NOMO-1 (cell line): ENCODE data around the gene FOXA2.

ENCODE experiments used
- DNase-seq, 2 experiments: peaks; one replicate each; lab custom pipeline; 2025; ENCODE audit not compliant: unreplicated experiment in 2 of 2; lab: John Stamatoyannopoulos, UW

The FOXA2 gene

DNA sequence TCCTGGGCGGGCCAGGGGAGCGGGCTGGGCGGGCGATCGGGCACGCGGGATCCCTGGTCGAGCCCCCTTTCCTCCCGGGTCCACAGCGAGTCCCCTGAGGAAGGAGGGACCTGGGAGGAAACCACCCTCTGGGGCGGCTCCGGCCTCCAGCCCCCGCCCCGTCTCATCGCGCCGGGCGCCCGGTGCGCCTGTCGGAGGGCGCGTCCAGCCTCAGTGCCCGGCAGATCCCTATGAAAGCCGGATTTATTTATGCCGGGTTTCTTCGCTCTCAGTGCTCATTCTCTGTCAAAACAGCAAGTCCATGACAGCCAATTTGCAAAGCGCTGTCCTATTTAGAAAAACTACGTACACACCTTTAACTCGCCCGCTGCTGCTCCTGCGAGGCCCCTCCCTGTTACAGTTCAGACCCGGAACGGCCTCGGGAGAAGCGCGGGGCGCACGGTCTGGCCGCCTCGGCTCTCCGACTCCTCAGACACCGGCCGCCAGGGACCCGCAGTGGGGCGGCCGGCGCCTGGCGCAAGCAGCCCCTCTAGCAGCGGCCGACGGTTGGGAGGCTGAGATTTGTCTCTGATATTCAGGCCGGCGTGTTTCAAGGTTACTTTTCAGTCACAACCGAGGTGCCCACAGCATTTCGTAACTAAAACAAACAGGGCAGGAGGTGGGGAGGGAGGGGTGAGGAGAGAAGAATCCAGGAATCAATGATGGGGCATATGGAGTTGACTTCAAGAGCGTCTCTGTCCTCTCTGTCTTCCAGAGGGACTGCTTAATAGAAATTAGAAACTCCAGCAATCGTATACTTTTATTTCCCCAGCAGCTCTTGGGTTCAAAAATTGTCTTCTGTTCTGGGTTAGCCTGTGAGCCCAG lies 782 bp upstream of the FOXA2 start:
- no peak for DNase-seq

DNA sequence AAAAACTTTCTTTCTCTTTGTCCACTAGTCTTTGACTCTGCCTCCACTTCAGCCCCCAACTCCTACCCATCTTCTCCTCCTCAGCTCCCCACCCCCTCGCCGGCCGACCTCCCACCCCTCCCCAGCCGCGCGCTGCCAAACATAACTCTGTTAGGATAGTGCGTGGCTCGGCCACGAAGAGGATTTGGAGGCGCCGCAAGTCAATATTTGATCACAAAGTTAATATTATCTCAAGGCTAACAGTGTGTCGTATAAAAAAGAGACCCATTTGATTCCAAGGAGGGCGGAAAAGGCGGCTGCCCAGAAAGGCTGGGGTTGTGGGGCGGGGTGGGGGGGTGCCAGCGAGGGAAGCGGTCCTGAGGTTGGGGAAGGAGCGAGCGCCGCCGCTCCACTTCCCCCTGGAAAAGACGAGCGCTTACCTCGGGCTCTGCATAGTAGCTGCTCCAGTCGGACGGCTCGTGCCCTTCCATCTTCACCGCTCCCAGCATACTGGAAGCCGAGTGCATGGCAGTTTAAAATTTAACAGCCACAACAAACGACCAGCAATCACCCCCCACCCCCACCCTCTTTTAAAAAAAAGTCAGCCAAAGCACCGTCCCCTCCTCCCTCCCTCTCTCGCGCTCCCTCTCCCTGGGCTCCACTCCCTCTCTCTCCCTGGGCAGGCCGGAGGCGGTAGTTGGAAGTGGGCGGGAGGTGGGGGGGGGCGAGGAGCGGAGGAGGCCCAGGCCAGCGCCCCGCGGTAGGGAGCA lies 425 bp downstream of the FOXA2 start:
- DNase-seq = no peak

DNA sequence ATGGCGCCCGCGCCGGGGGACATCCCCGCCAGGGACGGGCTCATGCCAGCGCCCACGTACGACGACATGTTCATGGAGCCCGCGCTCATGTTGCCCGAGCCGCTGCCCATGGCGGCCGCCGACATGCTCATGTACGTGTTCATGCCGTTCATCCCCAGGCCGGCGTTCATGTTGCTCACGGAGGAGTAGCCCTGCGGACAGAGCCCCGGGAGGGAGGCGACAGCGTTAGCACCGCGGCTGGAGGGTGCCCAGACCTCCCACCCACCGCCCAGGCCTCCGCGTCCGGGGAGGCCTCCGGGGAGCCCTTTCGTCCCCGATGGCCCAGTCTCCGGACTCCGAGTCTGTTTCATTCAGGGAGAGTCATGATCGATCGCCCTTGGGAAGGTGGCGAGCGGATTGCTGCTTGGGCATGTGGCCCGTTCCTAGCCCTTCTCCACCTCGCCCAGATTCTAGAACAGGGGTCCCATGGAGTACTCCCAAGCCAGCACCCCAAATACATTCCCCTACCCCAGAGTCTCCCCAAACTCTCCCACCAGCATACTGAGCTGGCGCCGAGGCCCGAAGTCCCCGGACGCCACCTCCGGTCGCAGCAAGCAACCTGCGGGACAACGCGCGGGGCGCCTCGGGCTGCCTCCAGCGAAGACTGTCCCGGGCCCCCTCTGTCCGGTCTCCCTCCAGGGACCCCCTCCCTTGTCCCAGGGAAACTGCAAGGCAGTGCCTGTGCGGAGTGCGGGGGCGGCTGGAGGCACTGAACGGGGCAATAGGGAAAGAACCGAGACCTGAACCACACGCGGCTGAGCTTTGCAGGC lies 1.2 kb downstream of the FOXA2 start:
- no peak for DNase-seq

DNA sequence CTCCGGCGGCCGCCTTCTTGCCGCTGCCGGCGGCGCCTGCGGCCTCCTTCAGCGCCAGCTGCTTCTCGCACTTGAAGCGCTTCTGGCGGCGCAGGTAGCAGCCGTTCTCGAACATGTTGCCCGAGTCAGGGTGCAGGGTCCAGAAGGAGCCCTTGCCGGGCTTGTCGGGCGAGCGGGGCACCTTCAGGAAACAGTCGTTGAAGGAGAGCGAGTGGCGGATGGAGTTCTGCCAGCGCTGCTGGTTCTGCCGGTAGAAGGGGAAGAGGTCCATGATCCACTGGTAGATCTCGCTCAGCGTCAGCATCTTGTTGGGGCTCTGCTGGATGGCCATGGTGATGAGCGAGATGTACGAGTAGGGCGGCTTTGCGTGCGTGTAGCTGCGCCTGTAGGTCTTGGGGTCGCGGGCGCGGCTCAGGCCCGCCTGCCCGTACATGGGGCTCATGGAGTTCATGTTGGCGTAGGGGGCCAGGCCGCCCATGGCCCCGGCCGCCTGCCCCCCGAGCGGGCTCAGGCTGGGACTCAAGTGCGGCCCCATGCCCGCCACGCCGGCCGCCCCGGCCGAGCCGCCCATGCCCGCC lies 1.9 kb downstream of the FOXA2 start:
- DNase-seq = no peak

DNA sequence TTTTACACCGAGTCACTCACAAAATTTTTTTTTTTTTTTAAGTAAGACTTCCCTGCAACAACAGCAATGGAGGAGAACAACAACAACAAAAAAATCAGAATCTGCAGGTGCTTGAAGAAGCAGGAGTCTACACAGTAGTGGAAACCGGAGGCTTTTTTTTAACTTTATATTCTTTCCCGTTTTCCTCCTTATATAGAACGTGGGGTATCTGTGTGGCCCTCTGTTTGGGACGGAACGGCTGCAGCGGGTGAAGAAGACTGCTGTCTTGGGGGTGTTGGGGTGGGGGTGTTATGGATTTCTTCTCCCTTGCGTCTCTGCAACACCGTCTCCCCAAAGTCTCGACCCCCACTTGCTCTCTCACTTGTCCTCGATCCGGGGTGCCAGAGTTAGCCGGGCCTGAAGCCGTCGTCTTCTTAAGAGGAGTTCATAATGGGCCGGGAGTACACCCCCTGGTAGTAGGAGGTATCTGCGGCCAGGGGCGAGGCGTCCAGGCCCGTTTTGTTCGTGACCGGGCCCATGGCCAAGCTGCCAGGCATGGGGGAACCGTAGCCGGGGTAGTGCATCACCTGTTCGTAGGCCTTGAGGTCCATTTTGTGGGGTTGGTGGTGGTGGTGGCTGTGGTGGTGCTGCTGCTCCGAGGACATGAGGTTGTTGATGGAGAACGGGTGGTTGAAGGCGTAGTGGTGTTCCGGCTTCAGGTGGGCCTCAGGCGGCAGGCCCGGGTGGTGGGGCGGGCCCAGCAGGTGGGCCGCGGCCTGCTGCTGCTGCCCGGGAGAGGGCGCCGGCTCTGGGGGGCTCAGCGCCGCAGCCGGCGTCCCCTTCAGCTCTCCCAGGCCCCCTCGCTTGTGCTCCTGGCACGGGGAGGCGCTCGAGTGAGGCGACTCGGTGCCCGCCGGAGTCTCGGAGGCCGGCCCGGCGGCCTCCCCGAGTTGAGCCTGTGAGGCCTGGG lies 2.7 kb downstream of the FOXA2 start:
- DNase-seq = no peak

DNA sequence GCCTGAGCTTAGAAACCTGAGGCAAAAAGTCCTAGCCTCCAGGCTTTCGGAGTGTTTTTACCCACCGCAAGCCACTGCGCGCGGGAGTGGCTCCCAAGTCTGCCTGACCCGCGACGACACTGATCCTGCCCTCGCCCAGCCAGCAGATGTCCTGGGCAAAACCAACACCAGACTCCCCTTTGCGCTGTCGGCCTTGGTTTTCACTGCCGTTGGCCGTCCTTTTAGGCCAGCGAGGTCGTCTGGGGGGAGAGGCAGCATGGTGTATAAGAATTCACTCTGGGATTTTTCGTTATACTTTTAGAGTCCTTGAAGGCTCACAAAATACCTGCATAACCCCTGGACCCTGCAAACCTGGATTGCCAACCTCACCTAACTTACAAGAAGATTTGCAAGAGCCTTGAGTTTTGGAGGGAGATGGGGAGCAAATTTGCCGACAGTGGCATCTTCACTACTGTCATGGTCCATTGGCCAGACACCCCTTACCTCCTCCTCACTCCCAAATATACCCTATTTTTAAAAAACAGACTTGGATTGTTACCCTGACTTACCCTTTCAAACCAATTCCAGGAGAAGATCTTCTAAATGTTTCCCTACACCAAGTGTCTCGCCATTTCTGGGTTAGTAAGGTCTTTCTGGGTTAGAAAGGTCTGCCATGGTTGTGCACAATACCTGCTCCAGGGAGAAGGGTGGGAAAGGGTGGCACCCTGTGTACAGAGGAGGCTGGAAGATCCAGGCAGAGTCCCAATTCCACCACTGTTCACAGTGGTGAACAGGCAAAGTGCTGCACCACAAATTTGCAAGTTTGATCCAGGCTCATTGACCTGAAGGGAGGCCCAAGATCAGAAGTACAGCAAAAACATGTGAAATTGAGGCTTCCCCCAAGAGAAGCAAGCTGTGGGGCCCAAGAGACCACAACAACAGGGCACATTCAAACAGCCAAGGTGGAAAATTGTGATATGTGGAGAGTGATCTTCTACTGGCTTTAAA lies 4.4 kb downstream of the FOXA2 start:
- no peak for DNase-seq

DNA sequence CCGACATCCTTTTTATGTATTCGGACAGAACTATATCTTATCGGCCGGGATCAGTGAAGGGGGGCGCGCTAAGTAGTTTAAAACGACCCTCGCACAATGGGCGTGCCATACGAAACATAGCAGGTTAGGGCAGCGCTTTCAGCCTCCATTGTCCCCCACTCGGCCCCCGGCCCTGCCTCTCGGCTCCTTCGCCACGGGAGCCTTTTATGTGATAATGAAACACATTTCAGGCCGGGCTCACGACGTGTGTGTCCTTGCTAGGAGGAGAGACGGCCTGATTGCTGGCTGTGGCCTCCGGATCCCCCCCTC lies 5.3 kb downstream of the FOXA2 start:
- no peak for DNase-seq

DNA sequence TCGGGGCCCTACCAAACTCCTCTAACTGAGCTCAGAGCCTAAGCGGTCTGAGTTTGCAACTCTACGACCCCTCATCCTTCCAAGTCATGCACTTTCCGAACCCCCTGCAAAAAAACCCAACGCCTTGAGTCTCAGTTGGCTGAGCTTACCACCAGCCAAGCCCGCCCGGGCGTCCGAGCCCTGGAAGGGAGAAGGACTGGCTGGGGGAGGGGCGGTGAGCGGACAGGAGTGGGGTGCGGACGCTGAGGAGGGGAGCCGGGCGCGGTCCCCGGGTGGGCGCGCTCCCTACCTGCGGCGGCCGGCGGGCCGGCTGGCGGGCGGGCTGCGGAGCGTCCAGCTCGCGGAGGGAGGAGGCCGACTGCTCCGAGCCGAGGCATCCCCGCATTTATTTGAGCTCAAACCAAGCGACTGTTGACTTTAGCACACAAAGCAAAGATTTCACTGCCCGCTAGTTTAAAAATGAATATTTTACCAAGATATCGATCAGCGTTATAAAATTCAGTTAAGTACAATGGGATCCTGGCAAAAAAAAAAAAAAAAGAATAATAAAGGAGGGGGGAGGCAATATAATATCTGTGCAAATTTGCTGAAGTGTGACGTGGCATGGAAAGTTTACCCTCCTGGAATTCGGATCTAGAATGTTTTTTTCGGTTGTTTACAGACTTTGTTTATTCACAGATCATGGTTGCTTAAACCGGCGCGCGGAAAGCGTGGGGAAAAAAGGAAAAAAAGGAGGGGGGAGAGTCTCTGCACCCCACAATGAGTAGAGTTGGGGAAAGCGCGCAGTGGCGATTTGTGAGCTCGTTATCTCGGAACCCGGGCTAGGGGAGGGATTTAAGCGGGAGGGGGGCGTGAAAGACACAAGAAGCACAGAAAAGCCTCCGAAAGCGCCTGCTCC lies 5.9 kb downstream of the FOXA2 start:
- DNase-seq = no peak

DNA sequence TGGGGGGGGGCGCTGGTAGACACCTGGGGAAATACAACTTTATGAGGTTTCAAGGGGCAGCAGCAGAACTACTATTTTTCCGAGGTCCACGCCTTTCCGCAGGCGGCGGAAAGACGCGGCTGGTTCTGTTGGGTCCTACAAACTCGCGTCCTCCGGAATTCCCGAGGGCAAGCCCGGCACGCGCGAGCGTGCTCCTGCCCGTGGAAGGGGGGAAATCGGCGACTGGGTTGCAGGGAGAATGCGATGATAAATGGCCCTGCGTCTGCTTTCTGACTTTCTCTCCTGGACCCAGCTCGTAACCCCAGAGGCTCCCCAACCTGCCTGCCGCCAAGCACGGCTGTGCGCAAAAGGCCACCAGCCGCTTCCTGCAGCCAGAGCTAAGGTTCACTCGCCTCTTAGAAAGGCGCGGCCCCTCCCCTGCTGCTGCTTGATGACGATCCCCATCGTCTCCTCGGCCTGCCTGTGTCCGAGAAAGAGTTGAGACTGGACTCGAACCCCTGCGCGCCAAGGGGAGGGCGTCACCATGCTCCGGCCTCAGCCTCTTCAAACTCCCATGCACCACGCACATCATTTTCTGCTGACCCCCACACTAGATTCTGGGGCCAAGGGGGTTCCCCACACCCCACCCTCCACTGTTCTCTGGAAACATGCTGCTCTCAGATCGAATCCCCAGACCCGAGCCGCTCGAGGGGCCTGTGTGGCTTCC lies 6.7 kb downstream of the FOXA2 start:
- no peak for DNase-seq

DNA sequence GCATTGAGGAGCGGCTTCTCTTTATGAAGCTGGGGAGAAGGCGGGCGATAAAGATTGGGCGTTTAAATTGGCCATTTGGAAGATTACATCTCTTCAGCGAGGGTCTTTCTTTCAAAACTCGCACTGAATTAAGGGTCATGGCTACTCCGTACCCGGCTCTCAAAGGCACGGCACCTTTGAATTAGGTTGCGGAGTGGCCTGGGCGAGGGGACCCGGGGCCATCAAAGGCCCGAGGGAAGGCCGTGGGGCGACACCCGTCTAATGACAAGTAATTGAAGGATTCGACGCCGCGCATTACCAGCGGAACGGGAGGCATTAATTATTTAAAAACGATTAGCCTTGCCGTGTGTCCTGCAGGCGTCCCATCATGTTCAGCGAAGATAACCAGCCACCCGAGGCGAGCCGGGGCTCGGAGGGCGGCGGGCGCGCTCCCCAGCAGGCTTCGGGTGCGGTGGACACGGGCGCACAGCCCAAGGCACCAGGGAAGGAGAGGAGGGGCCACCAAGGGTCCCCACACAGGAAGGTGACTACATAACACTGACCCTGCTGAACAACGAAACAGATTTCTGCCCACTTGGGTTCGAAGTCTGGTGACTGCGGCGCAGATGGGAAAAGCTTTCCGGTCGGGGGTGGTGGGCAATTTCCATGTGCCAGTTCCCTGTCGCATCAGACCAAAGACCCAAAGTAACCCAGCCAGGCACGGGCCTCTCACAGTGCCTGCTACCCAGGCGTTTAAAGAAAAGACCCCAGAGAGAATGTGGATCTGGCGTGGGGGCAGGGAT lies 7.4 kb downstream of the FOXA2 start:
- no peak for DNase-seq

DNA sequence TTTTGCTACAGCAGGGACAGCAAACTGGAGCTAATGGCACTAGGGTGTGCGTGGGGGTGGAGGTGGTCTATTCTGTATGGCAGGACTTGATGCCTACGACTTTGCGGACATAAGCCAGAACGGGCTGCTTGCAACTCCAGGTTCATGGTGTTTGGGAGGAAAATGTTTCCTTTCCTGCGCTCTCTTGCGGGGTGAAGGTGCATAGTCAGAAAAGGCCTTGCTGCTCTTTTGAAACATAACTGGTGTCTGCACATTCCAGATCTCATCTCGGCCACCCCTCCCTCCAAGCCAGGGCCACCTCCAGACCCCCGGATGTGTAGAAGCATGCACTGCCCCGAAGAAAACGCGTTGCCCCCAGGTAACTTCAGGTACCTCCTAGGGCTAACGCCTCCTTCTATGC lies 8.1 kb downstream of the FOXA2 start:
- no peak for DNase-seq

DNA sequence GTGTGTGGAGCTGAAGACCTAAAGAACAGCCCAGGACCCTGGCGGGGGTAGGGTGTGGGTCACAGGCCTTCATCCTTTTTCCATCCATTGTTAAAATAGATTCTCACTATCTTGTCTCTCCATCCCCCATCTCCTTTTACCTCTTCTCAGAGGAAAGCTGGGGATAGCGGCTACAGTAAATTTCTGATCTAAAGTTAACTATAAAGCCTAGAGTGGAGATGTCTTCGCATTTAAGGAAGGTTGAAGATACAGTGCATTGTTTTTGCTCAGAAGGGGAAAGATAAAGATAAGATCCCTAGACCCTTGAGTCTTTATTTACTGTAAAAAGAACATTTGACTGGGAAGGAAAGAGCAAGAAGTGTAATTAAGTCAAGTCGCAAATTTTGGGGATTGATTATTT lies 8.6 kb downstream of the FOXA2 start:
- no peak for DNase-seq

DNA sequence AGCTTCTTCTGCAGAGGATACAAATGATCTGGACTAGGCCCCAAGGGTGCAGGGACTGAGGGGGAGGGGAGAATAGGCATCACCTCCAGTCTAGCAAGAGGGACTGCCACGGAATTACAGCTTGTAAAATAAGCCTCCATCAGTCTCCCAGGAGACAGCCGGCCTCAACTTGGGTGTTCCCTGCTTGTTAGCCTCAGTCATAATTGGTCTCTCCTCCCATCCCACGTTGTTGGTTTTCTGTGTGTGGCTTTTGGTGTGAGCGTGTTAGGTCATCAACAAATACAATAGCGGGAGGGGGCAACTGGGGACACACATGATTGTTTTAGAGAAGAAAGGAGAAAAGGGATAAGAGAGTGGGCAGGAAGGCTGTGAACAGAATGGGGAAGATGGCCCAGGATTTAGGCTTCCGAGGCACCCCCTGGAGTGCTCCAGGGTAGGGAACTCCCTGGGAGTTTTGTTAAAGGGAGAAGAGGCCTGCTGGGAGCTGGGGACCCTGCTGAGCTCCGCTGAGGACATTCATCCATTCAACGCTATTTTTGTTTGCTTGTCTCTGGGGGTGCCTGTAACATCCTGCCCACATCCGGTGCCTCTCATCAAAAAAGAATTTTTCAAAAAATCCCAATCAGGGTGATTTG lies 9.2 kb downstream of the FOXA2 start:
- DNase-seq = no peak

DNA sequence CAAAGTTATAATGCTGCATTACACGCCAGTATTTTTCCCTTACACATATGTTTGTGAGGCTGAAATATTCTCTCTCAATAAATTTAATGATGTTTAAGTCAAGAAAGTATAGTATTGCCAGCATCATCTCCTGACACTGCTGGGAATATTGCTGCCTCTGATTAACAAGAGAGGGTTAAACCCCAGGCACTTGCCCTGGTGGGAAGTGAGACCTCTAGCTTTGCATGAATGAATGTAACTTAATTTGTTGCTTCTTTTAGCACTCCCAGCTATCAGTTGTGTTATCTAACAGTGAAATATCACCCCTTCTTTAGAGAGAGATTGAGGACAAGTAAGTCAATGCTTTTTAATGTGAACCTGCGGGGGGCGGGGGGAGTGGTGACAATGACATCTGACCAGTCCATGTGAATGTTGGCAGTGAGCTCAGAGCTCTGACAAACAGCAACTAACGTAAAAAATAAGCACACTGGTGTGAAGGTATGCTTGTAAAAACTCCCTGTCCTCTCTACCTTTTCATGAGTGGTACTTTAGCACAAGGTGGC lies 9.8 kb downstream of the FOXA2 start:
- no peak for DNase-seq

DNA sequence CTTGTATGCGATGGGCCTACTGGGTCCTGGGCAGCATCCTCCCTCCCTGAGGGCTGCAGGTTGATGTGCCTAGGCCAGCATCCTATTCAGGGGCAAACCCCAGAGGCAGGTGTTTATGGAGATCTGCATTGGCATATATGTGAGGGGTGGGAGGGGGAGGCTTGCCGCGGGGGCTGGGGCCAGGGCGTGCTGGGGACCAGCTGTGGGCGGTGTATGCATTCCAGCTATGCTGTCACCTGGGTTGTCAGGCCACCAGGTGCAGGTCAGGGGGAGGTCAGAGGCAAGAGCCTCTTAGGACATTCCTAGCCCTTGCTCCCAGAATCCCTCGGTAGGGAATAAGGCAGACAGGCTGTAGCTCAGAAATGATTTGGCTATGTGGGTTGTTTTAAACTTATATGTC lies 11.9 kb downstream of the FOXA2 start:
- no peak for DNase-seq

DNA sequence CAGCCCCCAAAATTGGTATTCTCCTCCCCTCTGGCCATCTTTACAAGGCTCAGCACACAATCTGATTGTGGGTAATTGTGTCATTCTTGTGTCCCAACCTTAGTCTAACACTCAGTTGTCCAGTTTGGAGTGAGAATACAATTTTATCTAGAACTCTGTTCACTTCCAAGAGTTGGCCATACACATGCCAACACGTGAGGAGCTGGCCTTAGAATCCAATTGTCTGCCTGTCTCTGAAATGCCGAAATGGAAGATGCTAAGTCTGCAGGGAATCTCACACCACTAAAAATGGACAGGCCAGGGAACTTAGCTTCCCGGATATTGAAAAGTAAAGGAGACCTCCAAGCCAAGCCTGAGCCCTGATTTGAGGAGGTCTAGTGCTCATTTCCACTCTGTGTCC lies 12.3 kb downstream of the FOXA2 start:
- no peak for DNase-seq
